Kidney (tissue), 14 donors: ENCODE data around the gene TMEM9. TPM values are rescaled to one million over a fixed set of nuclear protein-coding genes. Genes with fewer than 3 reads are reported as not detected.
"Not testable (repeated sequence)": the region's sequence is repeated elsewhere in the genome, so short reads cannot be mapped to it uniquely, and the experiment has no call there.

ENCODE experiments used
- DNase-seq, 5 donors: peaks; one replicate each; pipeline ENCODE4 v3.0.0-alpha.2; 2013 to 2020
- FAIRE-seq: peaks from 2 replicates; lab custom pipeline; 2012; peaks lifted over from hg19 to GRCh38; lab: Jason Lieb, UNC
- H3K27ac ChIP-seq, 2 donors: one replicate each; pipeline ENCODE4 v1.7.0; 2013; ENCODE audit warnings: low read depth in 2 of 2, low read length in 2 of 2, inconsistent platforms in 1 of 2
- H3K27me3 ChIP-seq: one replicate; pipeline ENCODE4 v1.7.1; 2013; ENCODE audit warnings: low read length, inconsistent platforms; ENCODE audit not compliant: control insufficient read depth, insufficient read depth
- H3K36me3 ChIP-seq, 3 donors: one replicate each; pipeline versions ENCODE4 v1.7.0 to v1.7.1; 2013; ENCODE audit warnings: low read length in 3 of 3, control low read depth in 1 of 3, inconsistent platforms in 1 of 3; ENCODE audit not compliant: insufficient read depth in 3 of 3, control insufficient read depth in 2 of 3
- H3K4me1 ChIP-seq, 3 donors: one replicate each; pipeline versions ENCODE4 v1.7.0 to v1.7.1; 2013; ENCODE audit warnings: low read length in 3 of 3, inconsistent platforms in 1 of 3, low read depth in 1 of 3; ENCODE audit not compliant: control insufficient read depth in 2 of 3, insufficient read depth in 2 of 3
- H3K4me3 ChIP-seq, 3 donors: one replicate each; pipeline versions ENCODE4 v1.7.0 to v1.8.1; 2013; ENCODE audit warnings: low read length in 3 of 3, control low read depth in 1 of 3, inconsistent platforms in 1 of 3
- H3K9ac ChIP-seq, 3 donors: one replicate each; pipeline versions ENCODE4 v1.7.0 to v1.7.1; 2013; ENCODE audit warnings: low read length in 3 of 3, control low read depth in 1 of 3, inconsistent platforms in 1 of 3
- H3K9me3 ChIP-seq, 3 donors: one replicate each; pipeline versions ENCODE4 v1.7.0 to v1.7.1; 2013; ENCODE audit warnings: low read length in 3 of 3, control low read depth in 1 of 3, inconsistent platforms in 1 of 3; ENCODE audit not compliant: control insufficient read depth in 2 of 3, insufficient read depth in 1 of 3
- CTCF ChIP-seq: IDR thresholded peaks from 3 replicates; pipeline ENCODE4 v1.5.1; 2012; ENCODE audit warnings: mild to moderate bottlenecking, moderate library complexity, borderline replicate concordance; ENCODE audit not compliant: insufficient read depth; ENCODE audit errors: extremely low read depth
- intact Hi-C: fragments of 100-400 bp; cut with DNase I; formaldehyde crosslinking; loops from one replicate; pipeline ENCODE4 v1.11.1; 2022
- polyA plus RNA-seq: library from polyadenylated mRNA; stranded (reverse); fragments of 350-450 nt; fragmentation: Illumina TruSeq; extraction: RNeasy Lipid Tissue Mini Kit (QIAGEN cat#74804); gene quantifications from one replicate; pipeline ENCODE4 v1.2.3, GENCODE V29; 2014; ENCODE audit warnings: low read depth, low replicate concordance; ENCODE audit not compliant: insufficient read depth
- total RNA-seq: library from RNA; stranded (reverse); fragmentation: NEBNext Ultra II Directional; extraction: Animal tissue kit (Norgen Biotek cat#: 25700); gene quantifications from one replicate; pipeline ENCODE4 v1.2.1, GENCODE V29; 2021
- donor health status: control.
- donor health status: control.
- donor health status: control.
- donor health status: control.
- donor health status: control.
- donor health status: DM: yes; HTN: yes; CAD: no.
- donor health status: Normal renal cell carcinoma (clear cell type).

Gene TMEM9
- total and polyA plus RNA-seq, 2 donors from 2014 or later, result 81.9 to 166 TPM

- intact Hi-C loops, result no loop called here
- no peak overlapping the region for H3K27ac ChIP-seq
- no peak for FAIRE-seq
- DNase-seq, result peak in 1 of 5 donors; percentile 20
- no peaks in the 10 kb centered on the region for H3K36me3 ChIP-seq
- no peak overlapping the region for H3K4me3 ChIP-seq
- H3K9me3 ChIP-seq, result no peaks in the 10 kb centered on the region
- no peak for TF ChIP-seq CTCF
- H3K4me1 ChIP-seq, result no peaks in the 10 kb centered on the region
- no peak overlapping the region for H3K9ac ChIP-seq
- H3K27me3 ChIP-seq, result no peaks in the 10 kb centered on the region
Observed at GRCh38 chr1:201164645-201165044, 10.4 kb upstream of the TMEM9 start.

- H3K9ac ChIP-seq, result no peak overlapping the region
Observed at GRCh38 chr1:201163707-201164106, 9.4 kb upstream of the TMEM9 start.

GRCh38 chr1:201163036-201163435 is 8.8 kb upstream of the TMEM9 start:
- H3K9ac ChIP-seq, H3K36me3 ChIP-seq, H3K4me1 ChIP-seq, FAIRE-seq, H3K27me3 ChIP-seq, H3K9me3 ChIP-seq, H3K27ac ChIP-seq, intact Hi-C loops, H3K4me3 ChIP-seq: not testable (repeated sequence)
- DNase-seq, result peak in 1 of 5 donors; percentile 5

More at GRCh38 chr1:201163707-201164106, 9.4 kb upstream of the TMEM9 start:
- no peak overlapping the region for H3K27ac ChIP-seq
- no peak for TF ChIP-seq CTCF
- no peaks in the 10 kb centered on the region for H3K27me3 ChIP-seq
- H3K4me3 ChIP-seq, result no peak overlapping the region
- H3K9me3 ChIP-seq, result no peaks in the 10 kb centered on the region
- H3K36me3 ChIP-seq, result no peaks in the 10 kb centered on the region
- DNase-seq, result no peak
- intact Hi-C loops, result no loop called here
- no peak for FAIRE-seq
- H3K4me1 ChIP-seq, result no peaks in the 10 kb centered on the region

- Histone ChIP-seq H3K9me3 (no peaks in the 10 kb centered on the region), H3K36me3 (no peaks in the 10 kb centered on the region), H3K4me1 (peaks cover 0 to 8% (median 3%) of the 10 kb centered on the region in 3 donors), H3K27ac (no peak overlapping the region), H3K9ac (no peak overlapping the region), H3K27me3 (no peaks in the 10 kb centered on the region), H3K4me3 (no peak overlapping the region)
- FAIRE-seq, result no peak
- intact Hi-C loops, result no loop called here
- DNase-seq, result no peak
- TF ChIP-seq CTCF, result no peak
Observed at GRCh38 chr1:201157949-201158348, 3.7 kb upstream of the TMEM9 start.
